K562 (cell line): Measurements from ENCODE around the gene GNG3. TPM values are rescaled to one million over a fixed set of nuclear protein-coding genes. Genes with fewer than 3 reads are reported as not detected.
A peak's percentile ranks its signal among the peaks of the same experiment; 100 is the strongest.

ENCODE experiments used
- ATAC-seq: fragments of 200-7000 bp; cut with Tn5 transposase; 3 replicates; pipeline ENCODE4 v1.9.1; 2020; ENCODE audit warnings: moderate library complexity
- BruUV-seq: library from RNA; stranded (reverse); fragments of 400-500 nt; replicated peaks from 2 replicates; lab custom pipeline; 2021; lab: Mats Ljungman, UMichigan
- CTCF ChIA-PET: fragments of 300-600 bp; formaldehyde crosslinking; extraction: SDS; loops from one replicate; lab custom pipeline; 2021; ENCODE audit warnings: low intra/inter-chr PET ratio; lab: Yijun Ruan, JAX
- POLR2A ChIA-PET: fragments of 300-600, 350-650 bp; sonication (Branson Sonifier 250); formaldehyde crosslinking; extraction: SDS; loops from one replicate; lab custom pipeline; 2021; ENCODE audit warnings: antibody characterized with exemption, inconsistent platforms; lab: Yijun Ruan, JAX
- DNase-seq, 4 experiments: peaks; one replicate each; pipeline versions ENCODE4 v3.0.0 to v3.0.0-alpha.2; 2011 to 2018; ENCODE audit warnings: low spot score in 3 of 4, mixed read lengths in 3 of 4; ENCODE audit errors: extremely low read depth in 1 of 4
- FAIRE-seq: peaks from 2 replicates; lab custom pipeline; 2011; peaks lifted over from hg19 to GRCh38; lab: Jason Lieb, UNC
- H2AFZ ChIP-seq: 2 replicates; pipeline ENCODE4 v1.6.0; 2011; ENCODE audit warnings: low read depth, low read length, control low read depth, inconsistent platforms
- H3K27ac ChIP-seq: fragments of 200-600 bp; 3 replicates; pipeline ENCODE4 v1.8.0; 2011; ENCODE audit warnings: low read depth, mild to moderate bottlenecking, control low read depth, inconsistent platforms, low read length, moderate library complexity, mixed read lengths; ENCODE audit errors: extremely low read depth
- H3K27me3 ChIP-seq, 2 experiments: fragments of 300-600 bp in 1 of 2; 2 replicates in 1 of 2; 3 replicates in 1 of 2; pipeline versions ENCODE4 v1.6.0 to v1.8.0; 2011; ENCODE audit warnings: inconsistent platforms in 2 of 2, low read length in 2 of 2, mild to moderate bottlenecking in 1 of 2, mixed read lengths in 1 of 2, moderate library complexity in 1 of 2; ENCODE audit not compliant: control insufficient read depth in 2 of 2, insufficient read depth in 2 of 2
- H3K36me3 ChIP-seq: fragments of 300-600 bp; 3 replicates; pipeline ENCODE4 v1.8.0; 2011; ENCODE audit warnings: mild to moderate bottlenecking, low read length, inconsistent platforms; ENCODE audit not compliant: control insufficient read depth, insufficient read depth
- H3K4me1 ChIP-seq, 2 experiments: fragments of 200-600 bp in 1 of 2; replicated peaks in 1 of 2; 2 replicates in 1 of 2; 3 replicates in 1 of 2; pipeline versions ENCODE4 v1.5.1 to v1.8.0; 2011; ENCODE audit warnings: inconsistent platforms in 2 of 2, low read length in 2 of 2, mild to moderate bottlenecking in 1 of 2, mixed read lengths in 1 of 2, moderate library complexity in 1 of 2; ENCODE audit not compliant: control insufficient read depth in 2 of 2, insufficient read depth in 2 of 2
- H3K4me2 ChIP-seq: 2 replicates; pipeline ENCODE4 v1.6.1; 2011; ENCODE audit warnings: low read length, control low read depth, inconsistent platforms, mixed read lengths; ENCODE audit not compliant: insufficient read depth
- H3K4me3 ChIP-seq: fragments of 200-600 bp; sonication (generic), shearing (Covaris generic); 2 replicates; pipeline ENCODE4 v1.5.1; 2016; ENCODE audit warnings: control low read depth, inconsistent platforms
- H3K79me2 ChIP-seq: fragments of 200-600 bp; 3 replicates; pipeline ENCODE4 v1.8.0; 2011; ENCODE audit warnings: low read length, inconsistent platforms; ENCODE audit not compliant: control insufficient read depth, insufficient read depth
- H3K9ac ChIP-seq, 2 experiments: 2 replicates each; pipeline versions ENCODE4 v1.6.0 to v1.6.1; 2011; ENCODE audit warnings: low read depth in 2 of 2, low read length in 2 of 2, control low read depth in 1 of 2, inconsistent platforms in 1 of 2, mild to moderate bottlenecking in 1 of 2, mixed read lengths in 1 of 2; ENCODE audit not compliant: insufficient read depth in 1 of 2
- H3K9me1 ChIP-seq: one replicate; pipeline ENCODE4 v1.6.0; 2011; ENCODE audit warnings: inconsistent platforms, mild to moderate bottlenecking, low read length, moderate library complexity; ENCODE audit not compliant: control insufficient read depth, insufficient read depth
- H3K9me3 ChIP-seq: replicated peaks from 2 replicates; pipeline ENCODE4 v1.5.1; 2011; ENCODE audit warnings: low read depth, low read length, inconsistent platforms; ENCODE audit not compliant: control insufficient read depth, insufficient read depth
- H4K20me1 ChIP-seq: replicated peaks from 2 replicates; pipeline ENCODE4 v1.6.1; 2011; ENCODE audit warnings: low read length, inconsistent platforms, mixed read lengths; ENCODE audit not compliant: control insufficient read depth, insufficient read depth
- E4F1 ChIP-seq: fragments of 250-450 bp; sonication (Bioruptor Pico); IDR thresholded peaks from 2 replicates; pipeline ENCODE4 v1.5.0; 2021; ENCODE audit warnings: mild to moderate bottlenecking, borderline replicate concordance
- ETS2 ChIP-seq: IDR thresholded peaks from 2 replicates; pipeline ENCODE4 v1.6.1; 2016; ENCODE audit warnings: borderline replicate concordance, missing genetic modification characterization, mild to moderate bottlenecking, moderate library complexity, missing compliant biosample characterization; ENCODE audit not compliant: poor library complexity, severe bottlenecking
- HCFC1 ChIP-seq: IDR thresholded peaks from 2 replicates; pipeline ENCODE4 v1.6.1; 2012; ENCODE audit warnings: low read depth, low read length, improper control_type of control experiment
- MED1 ChIP-seq: sonication (generic); formaldehyde crosslinking; IDR thresholded peaks from 2 replicates; pipeline ENCODE4 v1.8.1; 2023; ENCODE audit warnings: missing genetic modification reagents, borderline replicate concordance
- PHTF2 ChIP-seq: fragments of 250-450 bp; sonication (Bioruptor Pico); IDR thresholded peaks from 2 replicates; pipeline ENCODE4 v1.5.0; 2021; ENCODE audit warnings: mild to moderate bottlenecking
- TAF15 ChIP-seq: fragments of 200-400 bp; formaldehyde crosslinking; IDR thresholded peaks from 2 replicates; pipeline ENCODE4 v1.6.1; 2017; ENCODE audit warnings: mild to moderate bottlenecking, low read depth, low read length, moderate library complexity
- U2AF2 ChIP-seq: fragments of 200-400 bp; formaldehyde crosslinking; optimal IDR thresholded peaks from 2 replicates; pipeline ENCODE3; 2017; ENCODE audit warnings: low read depth, mild to moderate bottlenecking, low read length
- WGBS: fragments of 100-300 bp; shearing (Covaris generic); methylation state at CpG from one replicate; pipeline ENCODE4 v1.1.6; 2016; ENCODE audit warnings: low coverage, mixed read lengths; ENCODE audit not compliant: insufficient coverage; ENCODE audit errors: missing lambda C conversion rate; 5-methylcytosine and 5-hydroxymethylcytosine counted together
- in situ Hi-C: fragments of 300-500 bp; cut with MboI; formaldehyde crosslinking; loops from 4 replicates; pipeline ENCODE4 v1.15.0; 2018; ENCODE audit warnings: inconsistent platforms, mixed read lengths
- intact Hi-C: fragments of 100-400 bp; cut with micrococcal nuclease; formaldehyde crosslinking; loops from 2 replicates; pipeline ENCODE4 v1.14.2; 2022
- polyA plus RNA-seq, 8 experiments: library from polyadenylated mRNA; depleted of rRNA in 4 of 8; stranded (reverse) in 5 of 8; unstranded in 3 of 8; fragments of >200 nt; fragmentation: Nextera tagmentation in 2 of 8; fragmentation: Illumina TruSeq in 1 of 8; extraction: Ambion mirVana in 2 of 8; extraction: Trizol in 1 of 8; gene quantifications; 2 replicates each; pipeline versions ENCODE4 v1.2.1 to v1.2.3, GENCODE V29; 2011 to 2014; ENCODE audit warnings: inconsistent platforms in 1 of 8, missing spikeins in 1 of 8
- total RNA-seq, 7 experiments: library from RNA; depleted of rRNA in 6 of 7; stranded (reverse); fragments of >200 nt in 6 of 7; fragmentation: Illumina TruSeq in 2 of 7; extraction: Trizol in 2 of 7; gene quantifications; 2 replicates each; pipeline versions ENCODE4 v1.2.1 to v1.2.3, GENCODE V29; 2011 to 2021; ENCODE audit warnings: low replicate concordance in 1 of 7
- TF ChIP-seq, protein P1 (sequence below), 3 experiments: fragments of 200-800 bp in 1 of 3; fragments of 250-450 bp in 1 of 3; fragments of 450-650 bp in 1 of 3; sonication (Bioruptor Pico) in 1 of 3; sonication (Bioruptor generic) in 1 of 3; formaldehyde crosslinking in 1 of 3; IDR thresholded peaks; 2 replicates each; pipeline versions ENCODE4 v1.6.1 to v1.8.0; 2016 to 2022; ENCODE audit warnings: mild to moderate bottlenecking in 2 of 3, missing genetic modification characterization in 2 of 3, missing compliant biosample characterization in 1 of 3, moderate library complexity in 1 of 3
- TF ChIP-seq, protein P2 (sequence below): sonication (generic); formaldehyde crosslinking; IDR thresholded peaks from 2 replicates; pipeline ENCODE4 v1.8.1; 2023; ENCODE audit warnings: mild to moderate bottlenecking, missing genetic modification reagents

The GNG3 gene
- total and polyA plus RNA-seq, 9 of the 15 experiments (the other 6 are each of a cell fraction or from before 2014, with no cell fraction given): 0.07 TPM; not detected in 8

DNA sequence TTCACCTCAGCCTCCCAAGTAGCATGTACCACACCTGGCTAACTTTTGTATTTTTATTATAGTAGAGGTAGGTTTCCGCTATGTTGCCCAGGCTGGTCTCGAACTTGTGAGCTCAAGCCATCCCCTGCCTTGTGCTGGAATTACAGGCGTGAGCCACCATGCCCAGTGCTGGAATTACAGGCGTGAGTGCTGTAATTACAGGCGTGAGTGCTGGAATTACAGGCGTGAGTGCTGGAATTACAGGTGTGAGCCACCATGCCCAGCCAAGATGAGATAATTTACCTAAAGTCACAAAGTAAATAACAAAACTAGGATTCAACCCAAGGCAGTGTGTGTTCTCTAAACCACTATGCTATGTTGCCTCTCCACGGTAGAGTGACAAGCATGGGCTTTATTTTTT, 25.0 kb upstream of the GNG3 start:
- in situ Hi-C loops: no loop called here

More for the DNA sequence above, 25.0 kb upstream of the GNG3 start:
- Histone ChIP-seq H3K27me3 (no peaks in the 10 kb centered on the region), H3K36me3 (peaks cover 8% of the 10 kb centered on the region), H3K4me2 (no peak overlapping the region), H4K20me1 (no peaks in the 10 kb centered on the region), H3K4me3 (no peak overlapping the region), H3K9ac (peak overlapping the region in 1 of 2 experiments; percentile 41; a peak in 1 of 4 replicates), H3K9me1 (no peaks in the 10 kb centered on the region)
- no TSS peak for BruUV-seq
- POLR2A ChIA-PET: interaction anchor here (0.5 to 2.9 kb wide), 4 partner anchors 10 to 91 kb away, joined by 3 to 17 read pairs (median 6); partner anchors contain the start of genes C11orf98, CSKMT, LBHD1 and TUT1
- ATAC-seq: no peak
- WGBS: 79% methylated on average over 7 of the region's 7 CpGs
- intact Hi-C loops: loop anchor here (5.0 kb wide), 2 partner anchors 200 to 300 kb away; partner anchors contain the start of gene SLC3A2
- no peak for DNase-seq
- TF ChIP-seq PHTF2 (CRISPR knock-in tag) (no peak), HCFC1 (no peak), U2AF2 (no peak), E4F1 (CRISPR knock-in tag) (no peak), MED1 (CRISPR knock-in tag) (no peak), TAF15 (no peak), ETS2 (tag) (no peak)
- TF ChIP-seq, protein P1, sequence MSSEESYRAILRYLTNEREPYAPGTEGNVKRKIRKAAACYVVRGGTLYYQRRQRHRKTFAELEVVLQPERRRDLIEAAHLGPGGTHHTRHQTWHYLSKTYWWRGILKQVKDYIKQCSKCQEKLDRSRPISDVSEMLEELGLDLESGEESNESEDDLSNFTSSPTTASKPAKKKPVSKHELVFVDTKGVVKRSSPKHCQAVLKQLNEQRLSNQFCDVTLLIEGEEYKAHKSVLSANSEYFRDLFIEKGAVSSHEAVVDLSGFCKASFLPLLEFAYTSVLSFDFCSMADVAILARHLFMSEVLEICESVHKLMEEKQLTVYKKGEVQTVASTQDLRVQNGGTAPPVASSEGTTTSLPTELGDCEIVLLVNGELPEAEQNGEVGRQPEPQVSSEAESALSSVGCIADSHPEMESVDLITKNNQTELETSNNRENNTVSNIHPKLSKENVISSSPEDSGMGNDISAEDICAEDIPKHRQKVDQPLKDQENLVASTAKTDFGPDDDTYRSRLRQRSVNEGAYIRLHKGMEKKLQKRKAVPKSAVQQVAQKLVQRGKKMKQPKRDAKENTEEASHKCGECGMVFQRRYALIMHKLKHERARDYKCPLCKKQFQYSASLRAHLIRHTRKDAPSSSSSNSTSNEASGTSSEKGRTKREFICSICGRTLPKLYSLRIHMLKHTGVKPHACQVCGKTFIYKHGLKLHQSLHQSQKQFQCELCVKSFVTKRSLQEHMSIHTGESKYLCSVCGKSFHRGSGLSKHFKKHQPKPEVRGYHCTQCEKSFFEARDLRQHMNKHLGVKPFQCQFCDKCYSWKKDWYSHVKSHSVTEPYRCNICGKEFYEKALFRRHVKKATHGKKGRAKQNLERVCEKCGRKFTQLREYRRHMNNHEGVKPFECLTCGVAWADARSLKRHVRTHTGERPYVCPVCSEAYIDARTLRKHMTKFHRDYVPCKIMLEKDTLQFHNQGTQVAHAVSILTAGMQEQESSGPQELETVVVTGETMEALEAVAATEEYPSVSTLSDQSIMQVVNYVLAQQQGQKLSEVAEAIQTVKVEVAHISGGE (CRISPR knock-in tag; IDR thresholded peaks at IDR 0.05): no peak
- TF ChIP-seq, protein P2, sequence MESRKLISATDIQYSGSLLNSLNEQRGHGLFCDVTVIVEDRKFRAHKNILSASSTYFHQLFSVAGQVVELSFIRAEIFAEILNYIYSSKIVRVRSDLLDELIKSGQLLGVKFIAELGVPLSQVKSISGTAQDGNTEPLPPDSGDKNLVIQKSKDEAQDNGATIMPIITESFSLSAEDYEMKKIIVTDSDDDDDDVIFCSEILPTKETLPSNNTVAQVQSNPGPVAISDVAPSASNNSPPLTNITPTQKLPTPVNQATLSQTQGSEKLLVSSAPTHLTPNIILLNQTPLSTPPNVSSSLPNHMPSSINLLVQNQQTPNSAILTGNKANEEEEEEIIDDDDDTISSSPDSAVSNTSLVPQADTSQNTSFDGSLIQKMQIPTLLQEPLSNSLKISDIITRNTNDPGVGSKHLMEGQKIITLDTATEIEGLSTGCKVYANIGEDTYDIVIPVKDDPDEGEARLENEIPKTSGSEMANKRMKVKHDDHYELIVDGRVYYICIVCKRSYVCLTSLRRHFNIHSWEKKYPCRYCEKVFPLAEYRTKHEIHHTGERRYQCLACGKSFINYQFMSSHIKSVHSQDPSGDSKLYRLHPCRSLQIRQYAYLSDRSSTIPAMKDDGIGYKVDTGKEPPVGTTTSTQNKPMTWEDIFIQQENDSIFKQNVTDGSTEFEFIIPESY (CRISPR knock-in tag): peak; percentile 40; the same call in 1 of the 2 replicates
- TF ChIP-seq, all 486 proteins: peak for 1
- Histone ChIP-seq H3K9me3 (no peaks in the 10 kb centered on the region), H3K27ac (peak overlapping the region; percentile 67), H3K79me2 (peaks cover 19% of the 10 kb centered on the region), H3K4me1 (peaks cover 16 to 34% of the 10 kb centered on the region in 2 experiments; a peak in 4 of 5 replicates), H2AFZ (peak overlapping the region; percentile 71)
- CTCF ChIA-PET: no interaction called here
- FAIRE-seq: no peak
